PFSK-1 (cell line): ENCODE results near the gene SST.

Experiments used
- FOXP2 ChIP-seq: optimal IDR thresholded peaks from 2 replicates; pipeline ENCODE3; 2011; ENCODE audit warnings: borderline replicate concordance, control low read depth, inconsistent platforms; ENCODE audit not compliant: insufficient read depth; ENCODE audit errors: extremely low read length, extremely low read depth
- SIN3A ChIP-seq: IDR thresholded peaks from 2 replicates; pipeline ENCODE4 v1.6.1; 2012; ENCODE audit warnings: mild to moderate bottlenecking, low read length, moderate library complexity, borderline replicate concordance; ENCODE audit not compliant: insufficient read depth
- TF ChIP-seq, protein P1 (sequence below), 2 experiments: IDR thresholded peaks; 2 replicates each; pipeline versions ENCODE4 v1.6.1 to v1.8.0; 2011 to 2012; ENCODE audit warnings: low read depth in 2 of 2, low read length in 2 of 2, control low read depth in 1 of 2, inconsistent platforms in 1 of 2, mild to moderate bottlenecking in 1 of 2, moderate library complexity in 1 of 2; ENCODE audit not compliant: insufficient read depth in 1 of 2

DNA sequence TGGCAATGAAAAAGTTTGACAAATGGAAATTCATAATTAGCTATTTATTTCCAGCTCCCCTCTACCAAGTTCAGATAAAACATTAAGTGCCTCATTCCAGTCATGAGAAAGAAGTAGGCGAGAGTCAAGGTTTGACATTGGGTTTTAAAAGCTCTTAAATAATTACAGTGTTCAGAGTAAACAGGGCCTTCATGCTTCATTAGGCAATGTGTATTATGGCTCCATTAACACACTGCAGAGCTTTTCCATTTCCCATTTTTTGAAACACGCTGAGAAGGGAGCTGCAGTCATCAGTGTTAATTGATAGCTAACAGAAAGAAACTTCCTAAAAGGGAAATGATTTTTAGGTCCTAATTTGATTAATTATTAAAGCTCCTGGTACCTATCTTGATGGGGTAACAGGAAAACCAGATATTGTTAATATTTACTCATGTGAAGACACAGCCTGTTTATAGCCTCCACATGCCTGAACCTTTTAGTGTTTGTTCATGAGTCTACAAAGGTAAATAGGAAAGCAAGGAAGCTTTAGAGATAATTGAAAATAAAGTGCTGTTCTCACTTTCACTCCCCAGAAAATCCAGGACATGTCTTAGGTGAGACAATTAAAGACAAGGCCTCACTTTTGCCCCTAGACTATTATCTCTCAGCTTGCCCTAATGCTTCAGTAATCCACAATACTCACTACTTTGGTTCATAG, 28.7 kb downstream of the SST start:
- TF ChIP-seq SIN3A (no peak), FOXP2 (no peak)
- TF ChIP-seq, protein P1, sequence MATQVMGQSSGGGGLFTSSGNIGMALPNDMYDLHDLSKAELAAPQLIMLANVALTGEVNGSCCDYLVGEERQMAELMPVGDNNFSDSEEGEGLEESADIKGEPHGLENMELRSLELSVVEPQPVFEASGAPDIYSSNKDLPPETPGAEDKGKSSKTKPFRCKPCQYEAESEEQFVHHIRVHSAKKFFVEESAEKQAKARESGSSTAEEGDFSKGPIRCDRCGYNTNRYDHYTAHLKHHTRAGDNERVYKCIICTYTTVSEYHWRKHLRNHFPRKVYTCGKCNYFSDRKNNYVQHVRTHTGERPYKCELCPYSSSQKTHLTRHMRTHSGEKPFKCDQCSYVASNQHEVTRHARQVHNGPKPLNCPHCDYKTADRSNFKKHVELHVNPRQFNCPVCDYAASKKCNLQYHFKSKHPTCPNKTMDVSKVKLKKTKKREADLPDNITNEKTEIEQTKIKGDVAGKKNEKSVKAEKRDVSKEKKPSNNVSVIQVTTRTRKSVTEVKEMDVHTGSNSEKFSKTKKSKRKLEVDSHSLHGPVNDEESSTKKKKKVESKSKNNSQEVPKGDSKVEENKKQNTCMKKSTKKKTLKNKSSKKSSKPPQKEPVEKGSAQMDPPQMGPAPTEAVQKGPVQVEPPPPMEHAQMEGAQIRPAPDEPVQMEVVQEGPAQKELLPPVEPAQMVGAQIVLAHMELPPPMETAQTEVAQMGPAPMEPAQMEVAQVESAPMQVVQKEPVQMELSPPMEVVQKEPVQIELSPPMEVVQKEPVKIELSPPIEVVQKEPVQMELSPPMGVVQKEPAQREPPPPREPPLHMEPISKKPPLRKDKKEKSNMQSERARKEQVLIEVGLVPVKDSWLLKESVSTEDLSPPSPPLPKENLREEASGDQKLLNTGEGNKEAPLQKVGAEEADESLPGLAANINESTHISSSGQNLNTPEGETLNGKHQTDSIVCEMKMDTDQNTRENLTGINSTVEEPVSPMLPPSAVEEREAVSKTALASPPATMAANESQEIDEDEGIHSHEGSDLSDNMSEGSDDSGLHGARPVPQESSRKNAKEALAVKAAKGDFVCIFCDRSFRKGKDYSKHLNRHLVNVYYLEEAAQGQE (IDR thresholded peaks at IDR 0.05; ENCODE audit: insufficient read depth in 1 of 2, low read depth in 2 of 2, low read length in 2 of 2), result no peak
